SK-MEL-5 (cell line): ENCODE results near the gene IFTAP. TPM values are rescaled to one million over a fixed set of nuclear protein-coding genes. Genes with fewer than 3 reads are reported as not detected.

Experiments
- DNase-seq: peaks from one replicate; pipeline ENCODE4 v3.0.0-alpha.2; 2016; ENCODE audit warnings: low read depth, low spot score
- in situ Hi-C: cut with HindIII; loops from 2 replicates; pipeline ENCODE4 v1.10.0; 2016; ENCODE audit warnings: low sequenced_read_pairs, high pct_unique_total_duplicates, low pct_unique_long_range_greater_than_20kb
- total RNA-seq: library from RNA; depleted of rRNA; stranded (reverse); fragments of >200 nt; shearing (Covaris generic); gene quantifications from 2 replicates; pipeline ENCODE4 v1.2.3, GENCODE V29; 2014

The IFTAP gene
- total RNA-seq, 1 experiment from 2014 or later = 33.6 TPM

GRCh38 chr11:36588099-36588498 lies 6.2 kb upstream of the IFTAP start:
- no peak for DNase-seq
- in situ Hi-C loops = no loop called here

GRCh38 chr11:36590513-36590912 lies 3.8 kb upstream of the IFTAP start:
- in situ Hi-C loops = no loop called here
- DNase-seq = no peak

GRCh38 chr11:36591433-36591832 lies 2.9 kb upstream of the IFTAP start:
- DNase-seq = no peak
- in situ Hi-C loops = no loop called here

GRCh38 chr11:36596880-36597279 lies 2.6 kb downstream of the IFTAP start:
- no peak for DNase-seq
- in situ Hi-C loops = no loop called here

GRCh38 chr11:36598051-36598450 lies 3.7 kb downstream of the IFTAP start, which contains the start of gene RAG2:
RAG2 (minus strand) TSS chr11:36598236; CDS start chr11:36594168, 4,068 bp downstream.
- in situ Hi-C loops = no loop called here
- no peak for DNase-seq

GRCh38 chr11:36600180-36600579 lies 5.9 kb downstream of the IFTAP start:
- in situ Hi-C loops = no loop called here
- no peak for DNase-seq

- in situ Hi-C loops = no loop called here
Measured at GRCh38 chr11:36601155-36601554, 6.9 kb downstream of the IFTAP start.

GRCh38 chr11:36602135-36602534 lies 7.8 kb downstream of the IFTAP start:
- DNase-seq = no peak
- in situ Hi-C loops = no loop called here

More at GRCh38 chr11:36601155-36601554, 6.9 kb downstream of the IFTAP start:
- no peak for DNase-seq

- in situ Hi-C loops = no loop called here
- no peak for DNase-seq
Measured at GRCh38 chr11:36605221-36606216, 11.2 kb downstream of the IFTAP start.

GRCh38 chr11:36608491-36609199 lies 14.3 kb downstream of the IFTAP start:
- in situ Hi-C loops = no loop called here
- DNase-seq = no peak

- DNase-seq = no peak
- in situ Hi-C loops = no loop called here
Measured at GRCh38 chr11:36609383-36609782, 15.1 kb downstream of the IFTAP start.

- DNase-seq = no peak
- in situ Hi-C loops = no loop called here
Measured at GRCh38 chr11:36615826-36616225, 21.5 kb downstream of the IFTAP start.

- in situ Hi-C loops = no loop called here
- no peak for DNase-seq
Measured at GRCh38 chr11:36617543-36618362, 23.5 kb downstream of the IFTAP start.

- in situ Hi-C loops = no loop called here
- no peak for DNase-seq
Measured at GRCh38 chr11:36618363-36619047, 24.2 kb downstream of the IFTAP start.

GRCh38 chr11:36619502-36619901 lies 25.2 kb downstream of the IFTAP start:
- no peak for DNase-seq
- in situ Hi-C loops = no loop called here

- DNase-seq = no peak
- in situ Hi-C loops = no loop called here
Measured at GRCh38 chr11:36620246-36620645, 25.9 kb downstream of the IFTAP start.

- peak; percentile 73 for DNase-seq
- in situ Hi-C loops = no loop called here
Measured at GRCh38 chr11:36622431-36623136, 28.3 kb downstream of the IFTAP start.
